GM03348 (cell line): Measurements from ENCODE around the gene SCD.

ENCODE experiments used
- DNase-seq: peaks from one replicate; pipeline ENCODE4 v3.0.0; 2012; ENCODE audit warnings: low spot score

The SCD gene

GRCh38 chr10:100401631-100402328 lies 54.7 kb downstream of the SCD start:
- no peak for DNase-seq

- DNase-seq: no peak
Observed at GRCh38 chr10:100403734-100404133, 56.7 kb downstream of the SCD start.

GRCh38 chr10:100413173-100413572 lies 66.1 kb downstream of the SCD start:
- DNase-seq: no peak
